Neural cell (in vitro differentiated cells): ENCODE results near the gene PITHD1. TPM values are rescaled to one million over a fixed set of nuclear protein-coding genes. Genes with fewer than 3 reads are reported as not detected.
"Not testable (repeated sequence)": the region's sequence is repeated elsewhere in the genome, so short reads cannot be mapped to it uniquely, and the experiment has no call there.

Source experiments
- H2AFZ ChIP-seq: fragments of 200-600, 300-800 bp; sonication (generic), shearing (Covaris generic); 2 replicates; pipeline ENCODE4 v1.6.0; 2014; ENCODE audit warnings: low read depth, mild to moderate bottlenecking, antibody characterized with exemption, low read length, moderate library complexity
- H3F3A ChIP-seq: fragments of 200-600 bp; shearing (Covaris generic); 2 replicates; pipeline ENCODE4 v1.6.1; 2016; ENCODE audit warnings: mild to moderate bottlenecking, moderate library complexity, mixed read lengths, antibody characterized with exemption, low read length; ENCODE audit not compliant: insufficient read depth, poor library complexity, severe bottlenecking
- H3K27ac ChIP-seq: fragments of 200-600, 300-800 bp; sonication (generic), shearing (Covaris generic); 2 replicates; pipeline ENCODE4 v1.5.1; 2014; ENCODE audit warnings: mild to moderate bottlenecking, low read length, moderate library complexity
- H3K27me3 ChIP-seq: fragments of 300-800, 200-600 bp; sonication (generic), shearing (Covaris generic); 2 replicates; pipeline ENCODE4 v1.6.0; 2014; ENCODE audit warnings: mild to moderate bottlenecking, low read depth, low read length, moderate library complexity; ENCODE audit not compliant: insufficient read depth
- H3K36me3 ChIP-seq: fragments of 300-800, 200-600 bp; sonication (generic), shearing (Covaris generic); 2 replicates; pipeline ENCODE4 v1.5.1; 2014; ENCODE audit warnings: mild to moderate bottlenecking, antibody characterized with exemption, low read length, moderate library complexity; ENCODE audit not compliant: insufficient read depth
- H3K4me2 ChIP-seq: fragments of 300-800, 200-600 bp; sonication (generic), shearing (Covaris generic); 2 replicates; pipeline ENCODE4 v1.6.0; 2014; ENCODE audit warnings: mild to moderate bottlenecking, low read length
- H3K4me3 ChIP-seq: fragments of 300-800, 200-600 bp; sonication (generic), shearing (Covaris generic); 2 replicates; pipeline ENCODE4 v1.5.1; 2014; ENCODE audit warnings: mild to moderate bottlenecking, low read length, moderate library complexity
- H3K79me2 ChIP-seq: fragments of 200-600 bp; shearing (Covaris generic); replicated peaks from 2 replicates; pipeline ENCODE4 v1.6.0; 2014; ENCODE audit warnings: mild to moderate bottlenecking, low read length, moderate library complexity; ENCODE audit not compliant: insufficient read depth
- H3K9ac ChIP-seq: fragments of 300-800, 200-600 bp; sonication (generic), shearing (Covaris generic); 2 replicates; pipeline ENCODE4 v1.6.1; 2016; ENCODE audit warnings: mild to moderate bottlenecking, low read length, mixed read lengths
- H3K9me2 ChIP-seq: fragments of 200-600 bp; shearing (Covaris generic); 2 replicates; pipeline ENCODE4 v1.6.1; 2016; ENCODE audit warnings: mild to moderate bottlenecking, low read length, mixed read lengths; ENCODE audit not compliant: insufficient read depth
- H3K9me3 ChIP-seq: fragments of 200-600, 300-800 bp; sonication (generic), shearing (Covaris generic); 2 replicates; pipeline ENCODE4 v1.6.1; 2016; ENCODE audit warnings: mild to moderate bottlenecking, mixed run types, low read length, moderate library complexity, mixed read lengths
- H4K20me1 ChIP-seq: fragments of 200-600 bp; shearing (Covaris generic); 2 replicates; pipeline ENCODE4 v1.6.1; 2016; ENCODE audit warnings: mild to moderate bottlenecking, mixed run types; ENCODE audit not compliant: insufficient read depth
- CTCF ChIP-seq: fragments of 450-650 bp; IDR thresholded peaks from 2 replicates; pipeline ENCODE4 v1.5.1; 2014; ENCODE audit warnings: antibody characterized with exemption, mild to moderate bottlenecking, moderate library complexity; ENCODE audit not compliant: poor library complexity, severe bottlenecking
- EP300 ChIP-seq: fragments of 450-650 bp; conservative IDR thresholded peaks from 2 replicates; pipeline ENCODE4 v1.6.1; 2014; ENCODE audit warnings: antibody characterized with exemption, mild to moderate bottlenecking, moderate library complexity; ENCODE audit not compliant: poor library complexity, severe bottlenecking
- EZH2 ChIP-seq: fragments of 200-600, 300-800 bp; shearing (Covaris generic), sonication (generic); IDR thresholded peaks from 2 replicates; pipeline ENCODE4 v1.6.1; 2014; ENCODE audit warnings: antibody characterized with exemption, low read length, borderline replicate concordance, mild to moderate bottlenecking; ENCODE audit not compliant: insufficient read depth, poor library complexity, severe bottlenecking
- MXI1 ChIP-seq: fragments of 450-650 bp; conservative IDR thresholded peaks from 2 replicates; pipeline ENCODE4 v1.6.1; 2014; ENCODE audit warnings: antibody characterized with exemption, mild to moderate bottlenecking; ENCODE audit not compliant: poor library complexity, severe bottlenecking
- POLR2AphosphoS5 ChIP-seq: IDR thresholded peaks from 2 replicates; pipeline ENCODE4 v1.6.1; 2012
- RAD21 ChIP-seq: fragments of 450-650 bp; conservative IDR thresholded peaks from 2 replicates; pipeline ENCODE4 v1.6.1; 2014; ENCODE audit warnings: antibody characterized with exemption, mild to moderate bottlenecking, moderate library complexity
- SMC3 ChIP-seq: fragments of 450-650 bp; conservative IDR thresholded peaks from 2 replicates; pipeline ENCODE4 v1.6.1; 2014; ENCODE audit warnings: antibody characterized with exemption, mild to moderate bottlenecking, moderate library complexity; ENCODE audit not compliant: poor library complexity
- TAF1 ChIP-seq: IDR thresholded peaks from 2 replicates; pipeline ENCODE4 v1.6.1; 2012; ENCODE audit warnings: low read depth
- polyA plus RNA-seq: library from polyadenylated mRNA; depleted of rRNA; stranded (reverse); fragments of >200 nt; gene quantifications from 2 replicates; pipeline ENCODE4 v1.2.3, GENCODE V29; 2014
- TF ChIP-seq, protein P1 (sequence below): IDR thresholded peaks from 2 replicates; pipeline ENCODE4 v1.6.1; 2012; ENCODE audit warnings: borderline replicate concordance

The PITHD1 gene
- polyA plus RNA-seq, 1 donor from 2014 or later: 267 TPM

DNA sequence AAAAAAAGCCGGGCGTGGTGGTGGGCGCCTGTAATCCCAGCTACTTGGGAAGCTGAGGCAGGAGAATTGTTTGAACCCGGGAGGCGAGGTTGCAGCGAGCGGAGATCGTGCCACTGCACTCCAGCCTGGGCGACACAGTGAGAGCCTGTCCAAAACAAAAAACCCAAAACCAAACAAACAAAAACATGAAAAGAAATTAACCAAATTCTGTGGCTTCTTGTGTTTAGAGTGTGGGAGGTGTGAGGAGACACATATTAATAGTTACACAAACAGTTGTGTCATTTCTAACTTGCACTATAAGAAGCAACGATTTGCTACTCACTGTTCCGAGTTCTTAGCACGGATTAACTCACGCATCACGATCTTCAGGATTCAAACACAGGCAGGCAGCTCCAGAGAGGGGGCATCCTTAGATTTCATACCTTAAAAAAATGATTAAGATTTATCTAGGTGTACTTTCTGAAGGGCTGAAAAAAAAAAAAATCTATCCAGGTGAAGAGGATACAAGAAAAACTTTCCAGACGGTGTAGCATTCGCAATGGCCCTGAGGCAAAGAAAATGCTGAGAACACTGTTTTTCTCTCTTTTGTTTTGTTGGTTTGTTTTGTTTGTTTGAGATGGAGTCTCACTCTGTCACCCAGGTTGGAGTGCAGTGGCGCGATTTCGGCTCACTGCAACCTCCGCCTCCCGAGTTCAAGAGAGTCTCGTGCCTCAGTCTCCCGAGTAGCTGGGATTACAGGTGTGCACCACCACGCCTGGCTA lies 47.7 kb downstream of the PITHD1 start:
- Histone ChIP-seq H3K9me2 (no peaks in the 10 kb centered on the region), H3F3A (no peaks in the 10 kb centered on the region), H2AFZ (peak overlapping the region; percentile 93), H3K9me3 (no peaks in the 10 kb centered on the region), H3K36me3 (no peaks in the 10 kb centered on the region), H3K4me2 (peak overlapping the region; percentile 35), H3K79me2 (no peaks in the 10 kb centered on the region), H3K4me3 (peak overlapping the region; percentile 89), H3K27ac (peak overlapping the region; percentile 84), H3K9ac (peak overlapping the region; percentile 91), H4K20me1 (no peaks in the 10 kb centered on the region), H3K27me3 (no peaks in the 10 kb centered on the region)
- TF ChIP-seq RAD21: no peak
- no peak for TF ChIP-seq MXI1
- no peak for TF ChIP-seq EP300
- no peak for TF ChIP-seq POLR2AphosphoS5
- TF ChIP-seq SMC3: no peak
- no peak for TF ChIP-seq TAF1
- no peak for TF ChIP-seq CTCF
- TF ChIP-seq EZH2: no peak
- TF ChIP-seq, protein P1, sequence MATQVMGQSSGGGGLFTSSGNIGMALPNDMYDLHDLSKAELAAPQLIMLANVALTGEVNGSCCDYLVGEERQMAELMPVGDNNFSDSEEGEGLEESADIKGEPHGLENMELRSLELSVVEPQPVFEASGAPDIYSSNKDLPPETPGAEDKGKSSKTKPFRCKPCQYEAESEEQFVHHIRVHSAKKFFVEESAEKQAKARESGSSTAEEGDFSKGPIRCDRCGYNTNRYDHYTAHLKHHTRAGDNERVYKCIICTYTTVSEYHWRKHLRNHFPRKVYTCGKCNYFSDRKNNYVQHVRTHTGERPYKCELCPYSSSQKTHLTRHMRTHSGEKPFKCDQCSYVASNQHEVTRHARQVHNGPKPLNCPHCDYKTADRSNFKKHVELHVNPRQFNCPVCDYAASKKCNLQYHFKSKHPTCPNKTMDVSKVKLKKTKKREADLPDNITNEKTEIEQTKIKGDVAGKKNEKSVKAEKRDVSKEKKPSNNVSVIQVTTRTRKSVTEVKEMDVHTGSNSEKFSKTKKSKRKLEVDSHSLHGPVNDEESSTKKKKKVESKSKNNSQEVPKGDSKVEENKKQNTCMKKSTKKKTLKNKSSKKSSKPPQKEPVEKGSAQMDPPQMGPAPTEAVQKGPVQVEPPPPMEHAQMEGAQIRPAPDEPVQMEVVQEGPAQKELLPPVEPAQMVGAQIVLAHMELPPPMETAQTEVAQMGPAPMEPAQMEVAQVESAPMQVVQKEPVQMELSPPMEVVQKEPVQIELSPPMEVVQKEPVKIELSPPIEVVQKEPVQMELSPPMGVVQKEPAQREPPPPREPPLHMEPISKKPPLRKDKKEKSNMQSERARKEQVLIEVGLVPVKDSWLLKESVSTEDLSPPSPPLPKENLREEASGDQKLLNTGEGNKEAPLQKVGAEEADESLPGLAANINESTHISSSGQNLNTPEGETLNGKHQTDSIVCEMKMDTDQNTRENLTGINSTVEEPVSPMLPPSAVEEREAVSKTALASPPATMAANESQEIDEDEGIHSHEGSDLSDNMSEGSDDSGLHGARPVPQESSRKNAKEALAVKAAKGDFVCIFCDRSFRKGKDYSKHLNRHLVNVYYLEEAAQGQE: no peak

DNA sequence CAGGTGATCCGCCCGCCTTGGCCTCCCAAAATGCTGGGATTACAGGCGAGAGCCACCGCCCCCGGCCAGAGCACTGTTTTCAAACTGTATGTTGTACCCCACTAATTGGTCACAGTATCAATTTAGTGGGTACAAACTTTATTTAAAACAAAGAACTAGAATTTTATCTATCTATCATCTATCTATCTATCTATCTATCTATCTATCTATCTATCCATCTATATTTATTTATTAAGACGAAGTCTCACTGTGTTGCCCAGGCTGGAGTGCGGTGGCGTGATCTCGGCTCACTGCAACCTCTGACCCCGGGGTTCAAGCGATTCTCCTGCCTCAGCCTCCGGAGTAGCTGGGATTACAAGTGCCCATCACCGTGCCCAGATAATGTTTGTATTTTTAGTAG lies 48.4 kb downstream of the PITHD1 start:
- H2AFZ ChIP-seq, H3K27ac ChIP-seq, H3K9me3 ChIP-seq, H3K4me3 ChIP-seq, H3K9me2 ChIP-seq, H3K27me3 ChIP-seq, H3K9ac ChIP-seq, H3K36me3 ChIP-seq, H3K4me2 ChIP-seq, H4K20me1 ChIP-seq, H3K79me2 ChIP-seq, H3F3A ChIP-seq: not testable (repeated sequence)
